H1 (cell line): Measurements from ENCODE around the gene RHOH. TPM values are rescaled to one million over a fixed set of nuclear protein-coding genes. Genes with fewer than 3 reads are reported as not detected.

Source experiments
- MAFK ChIP-seq: IDR thresholded peaks from 2 replicates; pipeline ENCODE4 v1.6.1; 2012; ENCODE audit warnings: low read depth, mild to moderate bottlenecking, improper control_type of control experiment, low read length
- polyA plus RNA-seq, 7 experiments: library from polyadenylated mRNA; depleted of rRNA in 3 of 7; stranded (reverse) in 5 of 7; unstranded in 2 of 7; fragments of >200 nt in 5 of 7; fragments of 200-250 nt in 2 of 7; gene quantifications; 1 replicate in 5 of 7; 2 replicates in 1 of 7; 4 replicates in 1 of 7; pipeline versions ENCODE4 v1.2.1 to v1.2.3, GENCODE V29; 2011 to 2013; ENCODE audit warnings: missing spikeins in 2 of 7, mixed read lengths in 2 of 7
- total RNA-seq: library from RNA; stranded (reverse); fragmentation: NEBNext Ultra II Directional; extraction: Animal tissue kit (Norgen Biotek cat#: 25700); gene quantifications from 2 replicates; pipeline ENCODE4 v1.2.1, GENCODE V29; 2021
- TF ChIP-seq, protein P1 (sequence below): IDR thresholded peaks from 2 replicates; pipeline ENCODE4 v1.6.1; 2012; ENCODE audit warnings: low read length, inconsistent platforms

The RHOH gene
- total and polyA plus RNA-seq, 2 of the 8 experiments (the other 6 are each of a cell fraction or from before 2014, with no cell fraction given): 5.9 to 6.9 TPM

DNA sequence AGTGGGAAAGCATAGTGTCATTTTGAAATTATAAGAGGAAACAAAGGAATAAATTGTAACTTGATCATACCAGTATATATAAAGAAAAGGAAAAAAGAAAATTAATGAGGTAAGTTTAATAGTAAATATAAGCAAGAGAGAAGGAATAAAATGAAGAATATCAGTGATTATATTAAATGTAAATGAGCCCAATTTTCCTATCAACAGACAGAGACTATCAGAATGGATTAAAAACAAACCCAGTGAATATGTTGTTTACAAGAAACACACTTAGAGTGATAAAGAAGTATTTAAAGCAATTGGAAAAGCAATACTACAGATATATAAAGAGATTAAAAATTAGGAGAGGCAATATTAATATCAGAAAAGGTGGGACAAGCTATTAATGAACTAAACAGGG lies 28.8 kb upstream of the RHOH start (continued):
- no peak for TF ChIP-seq MAFK
- TF ChIP-seq, protein P1, sequence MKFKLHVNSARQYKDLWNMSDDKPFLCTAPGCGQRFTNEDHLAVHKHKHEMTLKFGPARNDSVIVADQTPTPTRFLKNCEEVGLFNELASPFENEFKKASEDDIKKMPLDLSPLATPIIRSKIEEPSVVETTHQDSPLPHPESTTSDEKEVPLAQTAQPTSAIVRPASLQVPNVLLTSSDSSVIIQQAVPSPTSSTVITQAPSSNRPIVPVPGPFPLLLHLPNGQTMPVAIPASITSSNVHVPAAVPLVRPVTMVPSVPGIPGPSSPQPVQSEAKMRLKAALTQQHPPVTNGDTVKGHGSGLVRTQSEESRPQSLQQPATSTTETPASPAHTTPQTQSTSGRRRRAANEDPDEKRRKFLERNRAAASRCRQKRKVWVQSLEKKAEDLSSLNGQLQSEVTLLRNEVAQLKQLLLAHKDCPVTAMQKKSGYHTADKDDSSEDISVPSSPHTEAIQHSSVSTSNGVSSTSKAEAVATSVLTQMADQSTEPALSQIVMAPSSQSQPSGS: no peak
- TF ChIP-seq, all 59 proteins: peak for 0
